PFSK-1 (cell line): ENCODE measurements around the gene SRSF12. TPM values are rescaled to one million over a fixed set of nuclear protein-coding genes. Genes with fewer than 3 reads are reported as not detected.

Experiments
- FOXP2 ChIP-seq: optimal IDR thresholded peaks from 2 replicates; pipeline ENCODE3; 2011; ENCODE audit warnings: borderline replicate concordance, control low read depth, inconsistent platforms; ENCODE audit not compliant: insufficient read depth; ENCODE audit errors: extremely low read length, extremely low read depth
- POLR2AphosphoS5 ChIP-seq: IDR thresholded peaks from 2 replicates; pipeline ENCODE4 v1.6.1; 2012; ENCODE audit warnings: low read depth, mild to moderate bottlenecking, control low read depth, low read length, moderate library complexity
- SIN3A ChIP-seq: IDR thresholded peaks from 2 replicates; pipeline ENCODE4 v1.6.1; 2012; ENCODE audit warnings: mild to moderate bottlenecking, low read length, moderate library complexity, borderline replicate concordance; ENCODE audit not compliant: insufficient read depth
- TAF1 ChIP-seq: IDR thresholded peaks from 2 replicates; pipeline ENCODE4 v1.6.1; 2012; ENCODE audit warnings: low read length, control low read depth, borderline replicate concordance; ENCODE audit not compliant: insufficient read depth
- polyA plus RNA-seq: library from polyadenylated mRNA; unstranded; fragments of >200 nt; gene quantifications from one replicate; pipeline ENCODE4 v1.2.1, GENCODE V29; 2012; ENCODE audit warnings: low read depth, missing spikeins; ENCODE audit not compliant: insufficient read length
- TF ChIP-seq, protein P1 (sequence below), 2 experiments: IDR thresholded peaks; 2 replicates each; pipeline versions ENCODE4 v1.6.1 to v1.8.0; 2011 to 2012; ENCODE audit warnings: low read depth in 2 of 2, low read length in 2 of 2, control low read depth in 1 of 2, inconsistent platforms in 1 of 2, mild to moderate bottlenecking in 1 of 2, moderate library complexity in 1 of 2; ENCODE audit not compliant: insufficient read depth in 1 of 2

The SRSF12 gene
- 9.8 TPM for polyA plus RNA-seq

- TF ChIP-seq FOXP2 = peak; percentile 9
- TF ChIP-seq, protein P1, sequence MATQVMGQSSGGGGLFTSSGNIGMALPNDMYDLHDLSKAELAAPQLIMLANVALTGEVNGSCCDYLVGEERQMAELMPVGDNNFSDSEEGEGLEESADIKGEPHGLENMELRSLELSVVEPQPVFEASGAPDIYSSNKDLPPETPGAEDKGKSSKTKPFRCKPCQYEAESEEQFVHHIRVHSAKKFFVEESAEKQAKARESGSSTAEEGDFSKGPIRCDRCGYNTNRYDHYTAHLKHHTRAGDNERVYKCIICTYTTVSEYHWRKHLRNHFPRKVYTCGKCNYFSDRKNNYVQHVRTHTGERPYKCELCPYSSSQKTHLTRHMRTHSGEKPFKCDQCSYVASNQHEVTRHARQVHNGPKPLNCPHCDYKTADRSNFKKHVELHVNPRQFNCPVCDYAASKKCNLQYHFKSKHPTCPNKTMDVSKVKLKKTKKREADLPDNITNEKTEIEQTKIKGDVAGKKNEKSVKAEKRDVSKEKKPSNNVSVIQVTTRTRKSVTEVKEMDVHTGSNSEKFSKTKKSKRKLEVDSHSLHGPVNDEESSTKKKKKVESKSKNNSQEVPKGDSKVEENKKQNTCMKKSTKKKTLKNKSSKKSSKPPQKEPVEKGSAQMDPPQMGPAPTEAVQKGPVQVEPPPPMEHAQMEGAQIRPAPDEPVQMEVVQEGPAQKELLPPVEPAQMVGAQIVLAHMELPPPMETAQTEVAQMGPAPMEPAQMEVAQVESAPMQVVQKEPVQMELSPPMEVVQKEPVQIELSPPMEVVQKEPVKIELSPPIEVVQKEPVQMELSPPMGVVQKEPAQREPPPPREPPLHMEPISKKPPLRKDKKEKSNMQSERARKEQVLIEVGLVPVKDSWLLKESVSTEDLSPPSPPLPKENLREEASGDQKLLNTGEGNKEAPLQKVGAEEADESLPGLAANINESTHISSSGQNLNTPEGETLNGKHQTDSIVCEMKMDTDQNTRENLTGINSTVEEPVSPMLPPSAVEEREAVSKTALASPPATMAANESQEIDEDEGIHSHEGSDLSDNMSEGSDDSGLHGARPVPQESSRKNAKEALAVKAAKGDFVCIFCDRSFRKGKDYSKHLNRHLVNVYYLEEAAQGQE (IDR thresholded peaks at IDR 0.05; ENCODE audit: insufficient read depth in 1 of 2, low read depth in 2 of 2, low read length in 2 of 2) = 0 out of 4 replicates have a peak, but pooled peaks of 1 of the 2 experiments have one; percentile 6
- no peak for TF ChIP-seq SIN3A
Measured at GRCh38 chr6:89117211-89118108, at the start of gene SRSF12. Gene SRSF12 (minus strand): TSS chr6:89118071. CDS start chr6:89117887, 184 bp downstream.

DNA sequence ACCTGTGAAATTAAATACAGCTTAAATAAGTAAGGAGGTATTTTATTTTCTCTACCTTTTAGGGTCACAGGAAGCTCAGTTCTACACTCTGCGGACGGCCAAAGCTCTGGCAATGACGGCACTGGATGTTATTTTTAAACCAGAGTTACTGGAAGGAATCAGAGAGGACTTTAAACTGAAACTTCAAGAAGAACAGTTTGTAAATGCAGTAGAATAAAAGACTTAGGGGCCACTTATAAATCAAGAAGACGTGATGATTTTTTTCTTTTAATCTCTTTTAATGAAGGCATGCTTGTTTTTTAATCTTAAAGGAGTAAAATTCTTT, 44.1 kb upstream of the SRSF12 start:
- TF ChIP-seq, protein P1 (IDR thresholded peaks at IDR 0.05; ENCODE audit: insufficient read depth in 1 of 2, low read depth in 2 of 2, low read length in 2 of 2) = no peak
- no peak for TF ChIP-seq SIN3A
- no peak for TF ChIP-seq TAF1
- no peak for TF ChIP-seq FOXP2
- no peak for TF ChIP-seq POLR2AphosphoS5

- no peak for TF ChIP-seq POLR2AphosphoS5
- TF ChIP-seq TAF1 = no peak
- TF ChIP-seq, protein P1 (IDR thresholded peaks at IDR 0.05; ENCODE audit: insufficient read depth in 1 of 2, low read depth in 2 of 2, low read length in 2 of 2) = no peak
- no peak for TF ChIP-seq SIN3A
- no peak for TF ChIP-seq FOXP2
Measured at GRCh38 chr6:89161326-89162046, 43.6 kb upstream of the SRSF12 start.

GRCh38 chr6:89160331-89161092, 42.6 kb upstream of the SRSF12 start:
- TF ChIP-seq SIN3A (no peak), FOXP2 (no peak), POLR2AphosphoS5 (no peak), TAF1 (no peak)
- TF ChIP-seq, protein P1 (IDR thresholded peaks at IDR 0.05; ENCODE audit: insufficient read depth in 1 of 2, low read depth in 2 of 2, low read length in 2 of 2) = no peak
